ENCODE measurements around the gene CFAP251. TPM values are rescaled to one million over a fixed set of nuclear protein-coding genes. Genes with fewer than 3 reads are reported as not detected.
"Not testable (repeated sequence)": the region's sequence is repeated elsewhere in the genome, so short reads cannot be mapped to it uniquely, and the experiment has no call there.

Gene CFAP251
- total RNA-seq, 4 donors from 2014 or later: 0.30 to 6.2 (median 3.4) TPM

DNA sequence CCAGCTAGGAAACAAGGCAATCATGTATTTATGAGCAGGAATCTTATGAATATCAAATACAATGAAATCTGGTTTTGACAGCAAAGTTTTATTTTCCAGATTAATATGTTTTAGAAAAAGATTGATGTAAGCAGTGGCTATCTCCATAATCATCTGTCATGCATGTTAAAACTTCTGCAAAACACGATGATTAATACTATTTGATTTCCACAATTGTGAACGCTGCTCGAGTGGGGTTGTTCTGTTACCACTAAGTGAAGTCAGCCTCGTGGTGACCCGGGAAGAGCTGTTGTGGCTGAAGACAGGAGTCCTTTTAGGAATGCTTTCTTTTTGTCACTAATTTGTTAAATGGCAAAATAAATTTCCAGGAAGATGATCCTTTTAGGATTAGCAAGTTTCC is 9.4 kb downstream of the CFAP251 start:
- H3K4me3 ChIP-seq (ENCODE audit: low read depth, poor library complexity, severe bottlenecking): no peak overlapping the region
- no peak for DNase-seq (ENCODE audit: low spot score in 2 of 2)
- 21 to 32% methylated on average over 5 of the region's 5 CpGs for WGBS, 2 donors
- TF ChIP-seq, protein P1, sequence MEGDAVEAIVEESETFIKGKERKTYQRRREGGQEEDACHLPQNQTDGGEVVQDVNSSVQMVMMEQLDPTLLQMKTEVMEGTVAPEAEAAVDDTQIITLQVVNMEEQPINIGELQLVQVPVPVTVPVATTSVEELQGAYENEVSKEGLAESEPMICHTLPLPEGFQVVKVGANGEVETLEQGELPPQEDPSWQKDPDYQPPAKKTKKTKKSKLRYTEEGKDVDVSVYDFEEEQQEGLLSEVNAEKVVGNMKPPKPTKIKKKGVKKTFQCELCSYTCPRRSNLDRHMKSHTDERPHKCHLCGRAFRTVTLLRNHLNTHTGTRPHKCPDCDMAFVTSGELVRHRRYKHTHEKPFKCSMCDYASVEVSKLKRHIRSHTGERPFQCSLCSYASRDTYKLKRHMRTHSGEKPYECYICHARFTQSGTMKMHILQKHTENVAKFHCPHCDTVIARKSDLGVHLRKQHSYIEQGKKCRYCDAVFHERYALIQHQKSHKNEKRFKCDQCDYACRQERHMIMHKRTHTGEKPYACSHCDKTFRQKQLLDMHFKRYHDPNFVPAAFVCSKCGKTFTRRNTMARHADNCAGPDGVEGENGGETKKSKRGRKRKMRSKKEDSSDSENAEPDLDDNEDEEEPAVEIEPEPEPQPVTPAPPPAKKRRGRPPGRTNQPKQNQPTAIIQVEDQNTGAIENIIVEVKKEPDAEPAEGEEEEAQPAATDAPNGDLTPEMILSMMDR (IDR thresholded peaks at IDR 0.05): no peak
- TF ChIP-seq POLR2A (IDR thresholded peaks at IDR 0.05): no peak
- intact Hi-C loops (cut with DNase I; ENCODE audit: low total_unique reads): no loop called here

DNA sequence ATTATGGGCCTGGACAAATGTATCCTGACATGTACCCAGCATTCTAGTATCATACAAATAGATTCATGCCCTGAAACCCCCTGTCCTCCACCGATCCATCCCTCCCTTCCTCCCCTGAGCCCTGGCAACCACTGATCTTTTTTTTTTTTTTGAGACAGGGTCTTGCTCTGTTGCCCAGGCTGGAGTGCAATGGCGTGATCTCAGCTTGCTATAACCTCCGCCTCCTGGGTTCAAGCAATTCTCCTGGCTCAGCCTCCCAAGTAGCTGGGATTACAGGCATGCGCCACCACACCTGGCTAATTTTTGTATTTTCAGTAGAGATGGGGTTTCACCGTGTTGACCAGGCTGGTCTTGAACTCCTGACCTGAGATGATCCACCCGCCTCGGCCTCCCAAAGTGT is 11.2 kb downstream of the CFAP251 start:
- 96 to 99% methylated on average over 7 of the region's 7 CpGs for WGBS, 2 donors
- intact Hi-C loops (cut with DNase I; ENCODE audit: low total_unique reads); H3K4me3 ChIP-seq (ENCODE audit: low read depth, poor library complexity, severe bottlenecking); DNase-seq (ENCODE audit: low spot score in 2 of 2): not testable (repeated sequence)

DNA sequence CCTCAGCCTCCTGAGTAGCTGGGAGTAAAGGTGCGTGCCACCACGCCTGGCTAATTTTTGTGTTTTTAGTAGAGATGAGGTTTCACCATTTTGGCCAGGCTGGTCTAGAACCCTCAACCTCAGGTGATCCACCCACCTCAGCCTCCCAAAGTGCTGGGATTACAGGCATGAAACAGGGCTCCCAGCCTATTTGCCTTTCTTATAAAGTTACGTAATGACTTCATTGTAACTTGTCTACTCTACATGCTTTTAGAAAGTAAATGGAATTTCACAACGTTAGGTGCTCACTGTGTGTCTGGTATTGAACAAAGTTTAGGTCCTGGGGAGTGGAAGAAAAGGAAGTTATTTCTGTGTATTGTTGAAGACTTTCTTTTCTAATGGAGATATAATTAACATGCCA is 12.5 kb downstream of the CFAP251 start:
- WGBS, 2 donors: 80 to 88% methylated on average over 4 of the region's 4 CpGs
- intact Hi-C loops (cut with DNase I; ENCODE audit: low total_unique reads): loop anchor here (10.0 kb wide), 1 partner anchor 194 kb away; no protein-coding TSS in a partner anchor
- no peak for DNase-seq (ENCODE audit: low spot score in 2 of 2)
- no peak overlapping the region for H3K4me3 ChIP-seq (ENCODE audit: low read depth, poor library complexity, severe bottlenecking)
- no peak for TF ChIP-seq POLR2A (IDR thresholded peaks at IDR 0.05)
- TF ChIP-seq, protein P1 (IDR thresholded peaks at IDR 0.05): no peak

DNA sequence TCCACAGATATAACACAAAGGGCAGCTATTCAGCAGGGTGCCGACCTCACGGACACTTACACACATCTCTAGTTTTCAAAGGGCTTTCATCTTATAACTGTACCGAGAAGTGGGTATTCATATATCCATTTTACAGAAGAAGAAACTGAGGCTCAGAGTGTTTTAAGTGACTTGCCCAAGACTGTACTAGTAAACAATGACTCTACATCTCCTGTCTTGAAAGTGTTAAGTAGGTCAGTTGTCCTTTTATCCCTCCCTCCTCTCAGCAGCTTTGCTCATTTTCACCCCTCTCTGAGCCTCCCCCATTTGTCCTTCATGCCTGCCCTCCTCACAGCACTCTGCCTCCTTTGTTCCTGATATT is 13.8 kb downstream of the CFAP251 start:
- intact Hi-C loops (cut with DNase I; ENCODE audit: low total_unique reads): loop anchor here (10.0 kb wide), 1 partner anchor 193 kb away; no protein-coding TSS in a partner anchor
- no peak for DNase-seq (ENCODE audit: low spot score in 2 of 2)
- 63 to 75% methylated on average over 3 of the region's 3 CpGs for WGBS, 2 donors
- no peak for TF ChIP-seq POLR2A (IDR thresholded peaks at IDR 0.05)
- TF ChIP-seq, protein P1 (IDR thresholded peaks at IDR 0.05): no peak
- no peak overlapping the region for H3K4me3 ChIP-seq (ENCODE audit: low read depth, poor library complexity, severe bottlenecking)

DNA sequence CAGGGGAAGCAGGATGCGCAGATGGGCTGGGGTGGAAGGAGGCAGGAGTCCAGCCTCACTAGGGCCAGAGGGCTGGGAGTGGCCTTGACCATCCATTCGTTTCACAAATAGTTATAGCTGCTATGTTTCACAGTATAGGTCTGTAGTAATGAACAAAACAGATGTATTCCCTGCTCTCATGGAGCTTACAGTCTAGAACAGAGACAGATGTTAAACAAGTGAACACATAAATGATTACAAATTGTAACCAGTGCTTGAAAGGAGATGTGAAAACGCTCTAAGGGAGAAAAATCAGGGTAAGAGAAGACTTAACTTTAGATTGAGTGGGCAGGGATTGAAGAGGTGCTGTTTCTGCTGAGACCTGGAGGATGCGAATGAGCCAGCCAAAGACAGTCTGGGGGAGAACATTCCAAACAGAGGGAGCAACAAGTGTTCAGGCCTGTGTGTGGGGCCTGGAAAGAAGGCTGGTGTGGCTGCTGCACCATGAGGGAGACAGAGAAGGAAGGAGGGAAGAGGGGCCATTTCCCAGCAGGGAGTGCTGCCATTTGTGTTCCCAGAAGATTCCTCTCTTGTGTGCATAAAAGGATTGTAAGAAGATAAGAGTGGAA is 14.6 kb downstream of the CFAP251 start:
- WGBS, 2 donors: 90 to 91% methylated on average over 4 of the region's 4 CpGs
- no peak for DNase-seq (ENCODE audit: low spot score in 2 of 2)
- intact Hi-C loops (cut with DNase I; ENCODE audit: low total_unique reads): loop anchor here (10.0 kb wide), 1 partner anchor 192 kb away; no protein-coding TSS in a partner anchor
- no peak for TF ChIP-seq POLR2A (IDR thresholded peaks at IDR 0.05)
- TF ChIP-seq, protein P1 (IDR thresholded peaks at IDR 0.05): no peak
- no peak overlapping the region for H3K4me3 ChIP-seq (ENCODE audit: low read depth, poor library complexity, severe bottlenecking)

DNA sequence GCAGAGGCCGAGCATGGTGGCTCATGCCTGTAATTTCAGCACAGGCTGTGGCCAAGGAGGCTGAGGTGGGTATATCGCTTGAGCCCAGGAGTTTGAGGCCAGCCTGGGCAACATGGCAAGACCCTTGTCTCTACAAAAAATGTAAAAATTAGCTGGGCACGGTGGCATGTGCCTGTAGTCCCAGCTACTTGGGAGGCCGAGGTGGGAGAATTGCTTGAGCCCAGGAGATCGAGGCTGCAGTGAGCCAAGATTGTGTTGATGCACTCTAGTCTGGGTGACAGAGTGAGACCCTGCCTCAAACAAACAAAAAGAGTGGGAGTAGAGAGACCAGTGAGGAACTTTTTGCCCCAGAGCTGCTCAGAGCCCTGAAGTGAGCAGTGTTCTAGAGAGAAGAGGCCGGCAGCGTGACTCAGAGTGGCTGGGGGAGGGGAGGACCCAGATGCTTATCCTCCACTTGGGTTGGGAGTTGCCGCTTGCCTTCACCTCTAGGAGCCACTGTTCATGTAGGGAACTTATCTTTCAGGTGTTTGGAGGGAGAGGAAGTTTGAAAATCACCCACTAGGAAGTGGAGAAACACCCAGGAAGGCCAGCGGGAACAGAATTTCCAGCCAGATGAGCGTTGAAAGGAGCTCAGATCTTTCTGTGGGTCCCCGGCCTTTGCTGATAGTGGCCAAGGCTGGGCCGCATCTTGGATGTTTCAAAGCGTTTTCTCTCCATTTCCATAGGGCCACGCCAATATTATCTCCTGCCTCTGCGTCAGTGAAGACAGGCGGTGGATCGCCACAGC is 15.3 kb downstream of the CFAP251 start:
- WGBS, 2 donors: 90 to 92% methylated on average over 17 of the region's 17 CpGs
- TF ChIP-seq POLR2A (IDR thresholded peaks at IDR 0.05): no peak
- TF ChIP-seq, protein P1 (IDR thresholded peaks at IDR 0.05): no peak
- no peak for DNase-seq (ENCODE audit: low spot score in 2 of 2)
- intact Hi-C loops (cut with DNase I; ENCODE audit: low total_unique reads): loop anchor here (10.0 kb wide), 1 partner anchor 191 kb away; no protein-coding TSS in a partner anchor
- H3K4me3 ChIP-seq (ENCODE audit: low read depth, poor library complexity, severe bottlenecking): no peak overlapping the region

Measured in lower leg skin (tissue), 4 donors.